Subcutaneous abdominal adipose tissue (tissue), 5 donors: ENCODE measurements around the gene STK39.

ENCODE experiments used
- H3K27ac ChIP-seq: one replicate; pipeline ENCODE4 v1.7.0; 2013; ENCODE audit warnings: low read depth, mild to moderate bottlenecking, inconsistent platforms, low read length, moderate library complexity
- H3K27me3 ChIP-seq, 5 donors: one replicate each; pipeline ENCODE4 v1.7.0; 2013; ENCODE audit warnings: low read length in 5 of 5, inconsistent platforms in 1 of 5; ENCODE audit not compliant: control insufficient read depth in 5 of 5, insufficient read depth in 4 of 5
- H3K36me3 ChIP-seq, 5 donors: one replicate each; pipeline ENCODE4 v1.7.0; 2013; ENCODE audit warnings: low read length in 5 of 5; ENCODE audit not compliant: control insufficient read depth in 5 of 5, insufficient read depth in 5 of 5
- H3K4me1 ChIP-seq, 5 donors: one replicate each; pipeline ENCODE4 v1.7.0; 2013; ENCODE audit warnings: low read length in 5 of 5, mild to moderate bottlenecking in 3 of 5, moderate library complexity in 1 of 5; ENCODE audit not compliant: control insufficient read depth in 5 of 5, insufficient read depth in 5 of 5
- H3K4me3 ChIP-seq, 5 donors: one replicate each; pipeline ENCODE4 v1.7.0; 2013; ENCODE audit warnings: low read length in 5 of 5, low read depth in 1 of 5
- H3K9ac ChIP-seq, 5 donors: one replicate each; pipeline ENCODE4 v1.7.0; 2013; ENCODE audit warnings: low read length in 5 of 5, mild to moderate bottlenecking in 4 of 5, moderate library complexity in 3 of 5
- H3K9me3 ChIP-seq, 5 donors: one replicate each; pipeline ENCODE4 v1.7.0; 2013; ENCODE audit warnings: low read length in 5 of 5; ENCODE audit not compliant: control insufficient read depth in 5 of 5
- donor health status: healthy.
- donor health status: healthy.
- donor health status: healthy.
- donor health status: healthy.
- donor health status: healthy.

Gene STK39

DNA sequence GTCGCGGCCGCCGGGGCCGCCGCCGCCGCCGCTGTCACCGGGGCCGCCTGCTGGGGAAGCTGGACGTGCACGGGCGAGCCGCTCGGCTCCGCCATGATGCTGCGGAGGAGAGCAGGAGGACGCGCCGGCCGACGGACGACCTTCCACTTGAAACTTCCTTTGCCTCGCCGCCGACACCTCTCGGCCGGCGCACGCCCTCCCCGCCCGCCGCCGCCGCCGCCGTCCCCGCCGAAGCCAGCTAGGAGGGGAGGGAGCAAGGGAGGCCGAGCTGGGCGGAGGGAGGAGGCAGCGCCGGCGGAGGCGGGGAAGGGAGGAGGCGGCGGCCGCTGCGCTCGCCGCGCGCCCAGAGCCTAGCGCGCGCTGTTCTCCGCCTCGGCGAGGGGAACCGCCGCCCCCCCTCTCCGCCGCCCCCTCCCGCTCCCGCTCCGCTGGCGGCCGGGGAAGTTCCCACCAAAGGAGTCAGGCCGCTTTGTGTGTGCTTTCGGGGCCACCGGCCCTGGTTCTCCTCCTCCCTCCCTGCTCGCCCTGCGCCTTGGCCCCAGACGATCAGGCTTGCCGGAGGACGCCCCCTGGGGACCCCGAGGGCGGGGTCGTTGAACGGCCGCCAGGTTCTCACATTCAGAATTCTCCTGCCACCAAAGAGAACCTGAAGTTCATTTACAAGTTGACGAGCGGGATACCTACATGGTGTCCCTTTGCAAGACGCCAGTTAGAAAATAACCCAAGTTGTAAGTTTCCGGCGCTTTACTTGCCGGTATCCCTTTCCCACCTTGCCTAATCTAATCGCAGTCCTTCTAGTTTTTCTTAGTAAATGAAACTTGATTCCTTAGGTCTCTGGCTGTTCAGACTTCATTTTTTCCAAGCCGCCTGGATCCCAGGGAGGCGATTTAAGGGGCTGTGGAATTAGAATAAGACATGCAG is at the start of gene STK39:
Gene STK39, minus strand, starts transcription at position 255 of the 921 bp plus-strand sequence. Its CDS starts 160 bp downstream, at position 95.
- peak within 1 kb of the TSS; percentile 8 to 73 (median 60) for H3K9ac ChIP-seq
- H3K4me3 ChIP-seq: peak within 1 kb of the TSS; percentile 58 to 76 (median 75)
- peaks cover 0 to 25% (median 15%) of the 10 kb centered on the region in 5 donors for H3K4me1 ChIP-seq
- no peaks in the 10 kb centered on the region for H3K9me3 ChIP-seq
- no peaks in the 10 kb centered on the region for H3K36me3 ChIP-seq
- peak within 1 kb of the TSS; percentile 62 for H3K27ac ChIP-seq
- no peaks in the 10 kb centered on the region for H3K27me3 ChIP-seq

DNA sequence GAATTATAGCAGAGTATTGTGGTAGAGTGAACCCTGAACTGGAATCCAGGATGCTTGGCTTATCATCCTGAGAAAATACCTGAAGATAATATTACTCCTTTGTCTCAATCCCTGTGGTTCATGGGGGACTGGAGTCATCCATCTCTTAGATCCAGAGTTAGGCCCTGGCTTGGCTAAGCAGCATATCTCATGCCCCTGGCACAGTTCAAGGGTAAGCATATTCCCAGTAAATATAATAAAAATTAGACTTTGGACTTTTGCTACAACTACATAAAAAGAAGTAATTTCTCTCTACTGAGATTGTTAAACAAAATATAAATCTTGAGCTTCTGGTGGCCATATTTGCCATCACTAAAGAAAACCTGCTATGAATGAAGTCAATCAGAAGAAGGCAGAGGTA is 47.7 kb upstream of the STK39 start:
- no peak overlapping the region for H3K27ac ChIP-seq
- no peaks in the 10 kb centered on the region for H3K27me3 ChIP-seq
- H3K4me3 ChIP-seq: no peak overlapping the region
- H3K9ac ChIP-seq: no peak overlapping the region
- no peaks in the 10 kb centered on the region for H3K9me3 ChIP-seq
- H3K4me1 ChIP-seq: no peaks in the 10 kb centered on the region
- no peaks in the 10 kb centered on the region for H3K36me3 ChIP-seq

DNA sequence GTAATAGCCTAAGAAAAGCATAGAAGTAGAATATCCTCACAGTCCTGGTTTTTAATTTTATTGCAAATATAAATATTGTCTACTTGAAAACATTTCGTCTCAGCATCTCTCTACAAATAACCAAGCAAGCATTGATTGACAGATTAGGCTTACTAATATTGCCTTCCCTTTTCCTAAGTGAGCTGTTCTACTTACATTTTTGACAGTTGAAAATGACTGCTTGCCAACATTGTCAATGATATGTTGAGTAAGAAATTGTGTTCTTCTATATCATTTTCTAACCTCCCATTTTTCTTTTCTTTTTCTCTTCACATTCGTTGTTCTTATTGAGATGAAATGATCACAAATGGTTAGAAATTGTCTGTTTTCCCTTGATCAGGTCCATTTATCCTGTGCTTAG is 47.0 kb upstream of the STK39 start:
- Histone ChIP-seq H3K36me3 (no peaks in the 10 kb centered on the region), H3K9ac (no peak overlapping the region), H3K9me3 (no peaks in the 10 kb centered on the region), H3K4me1 (no peaks in the 10 kb centered on the region), H3K4me3 (no peak overlapping the region), H3K27ac (no peak overlapping the region), H3K27me3 (no peaks in the 10 kb centered on the region)

DNA sequence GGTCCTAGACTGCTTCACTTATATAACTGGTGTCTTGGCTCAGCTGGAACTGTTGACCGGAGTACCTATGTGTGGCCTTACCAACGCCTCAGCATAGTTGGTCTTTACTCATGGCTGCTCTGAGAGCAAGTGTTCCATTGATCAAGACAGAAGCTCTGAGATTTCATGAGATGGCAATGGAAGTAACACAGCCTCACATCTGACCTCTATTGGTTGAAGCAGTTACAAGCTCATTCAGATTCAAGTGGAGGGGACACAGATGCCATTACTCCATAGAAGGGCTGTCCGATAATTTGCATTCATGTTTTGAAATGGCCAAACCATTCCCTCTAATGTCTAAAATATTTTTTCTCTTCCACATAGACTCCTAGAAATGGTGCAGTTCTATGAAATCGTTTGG is 46.4 kb upstream of the STK39 start:
- no peaks in the 10 kb centered on the region for H3K4me1 ChIP-seq
- H3K27me3 ChIP-seq: no peaks in the 10 kb centered on the region
- H3K9me3 ChIP-seq: no peaks in the 10 kb centered on the region
- H3K27ac ChIP-seq: no peak overlapping the region
- H3K9ac ChIP-seq: no peak overlapping the region
- H3K36me3 ChIP-seq: no peaks in the 10 kb centered on the region
- no peak overlapping the region for H3K4me3 ChIP-seq

DNA sequence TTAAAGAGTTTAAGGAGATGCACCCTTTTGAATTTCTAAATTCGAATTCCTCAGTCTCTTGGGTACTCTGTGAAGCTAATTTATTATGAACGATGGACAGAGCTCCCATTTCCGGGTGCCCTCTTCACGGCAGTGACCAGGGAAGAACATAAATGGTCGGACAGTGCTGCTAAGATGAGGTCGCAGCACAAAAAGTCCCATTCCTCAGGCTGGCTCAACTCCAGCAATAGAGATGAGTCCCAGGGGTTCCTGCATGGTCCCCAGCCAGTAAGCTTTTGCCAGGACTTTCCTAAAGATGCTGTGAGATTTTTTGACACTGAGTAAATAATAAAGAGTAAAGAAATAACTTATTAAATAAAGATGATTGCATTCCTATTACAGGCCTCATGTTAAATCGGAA is 43.0 kb upstream of the STK39 start:
- Histone ChIP-seq H3K27me3 (no peaks in the 10 kb centered on the region), H3K4me3 (no peak overlapping the region), H3K36me3 (no peaks in the 10 kb centered on the region), H3K27ac (no peak overlapping the region), H3K4me1 (no peaks in the 10 kb centered on the region), H3K9ac (no peak overlapping the region), H3K9me3 (no peaks in the 10 kb centered on the region)

DNA sequence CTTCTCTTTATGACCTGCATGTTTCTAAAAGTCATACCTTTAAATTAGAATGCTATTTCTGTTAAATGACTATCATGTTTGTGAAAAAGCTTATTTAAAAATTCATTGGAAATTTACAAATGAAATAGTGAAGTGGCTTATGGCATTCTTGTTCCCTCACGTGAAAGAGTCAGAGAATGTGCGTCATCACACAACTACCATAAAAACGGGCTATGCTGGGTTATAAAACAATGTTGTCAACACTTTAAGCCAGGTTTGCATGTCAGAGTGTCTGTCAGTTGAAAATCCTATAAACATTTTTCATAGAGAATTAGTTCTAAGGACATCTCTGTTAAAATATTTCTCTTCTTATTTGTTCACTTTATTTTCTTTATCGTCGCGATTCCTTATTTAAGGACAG is 42.5 kb upstream of the STK39 start:
- H3K9ac ChIP-seq: no peak overlapping the region
- no peak overlapping the region for H3K27ac ChIP-seq
- H3K4me1 ChIP-seq: no peaks in the 10 kb centered on the region
- no peaks in the 10 kb centered on the region for H3K9me3 ChIP-seq
- H3K27me3 ChIP-seq: no peaks in the 10 kb centered on the region
- no peak overlapping the region for H3K4me3 ChIP-seq
- H3K36me3 ChIP-seq: no peaks in the 10 kb centered on the region

DNA sequence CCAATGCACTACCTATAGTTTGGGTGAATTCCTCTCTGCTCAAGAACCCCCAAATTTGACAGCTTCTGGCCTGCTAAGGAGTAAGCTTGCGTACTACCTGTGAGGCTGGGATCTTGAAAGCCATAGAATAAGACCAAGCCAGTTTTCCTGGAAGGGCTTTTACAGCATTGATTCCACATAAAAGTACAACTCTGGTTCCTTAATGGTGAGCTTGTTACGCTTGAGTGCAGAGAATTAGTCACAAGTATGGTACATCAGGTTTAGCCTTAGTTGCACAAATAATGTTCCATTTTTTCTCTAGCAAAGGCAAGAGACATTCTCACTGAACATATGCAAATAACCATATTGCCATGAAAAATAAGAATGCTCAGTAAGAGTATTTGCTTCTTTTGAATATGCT is 39.1 kb upstream of the STK39 start:
- Histone ChIP-seq H3K36me3 (no peaks in the 10 kb centered on the region), H3K27ac (no peak overlapping the region), H3K4me1 (peaks cover 0 to 14% (median 10%) of the 10 kb centered on the region in 5 donors), H3K4me3 (no peak overlapping the region), H3K9me3 (no peaks in the 10 kb centered on the region), H3K27me3 (no peaks in the 10 kb centered on the region), H3K9ac (no peak overlapping the region)

DNA sequence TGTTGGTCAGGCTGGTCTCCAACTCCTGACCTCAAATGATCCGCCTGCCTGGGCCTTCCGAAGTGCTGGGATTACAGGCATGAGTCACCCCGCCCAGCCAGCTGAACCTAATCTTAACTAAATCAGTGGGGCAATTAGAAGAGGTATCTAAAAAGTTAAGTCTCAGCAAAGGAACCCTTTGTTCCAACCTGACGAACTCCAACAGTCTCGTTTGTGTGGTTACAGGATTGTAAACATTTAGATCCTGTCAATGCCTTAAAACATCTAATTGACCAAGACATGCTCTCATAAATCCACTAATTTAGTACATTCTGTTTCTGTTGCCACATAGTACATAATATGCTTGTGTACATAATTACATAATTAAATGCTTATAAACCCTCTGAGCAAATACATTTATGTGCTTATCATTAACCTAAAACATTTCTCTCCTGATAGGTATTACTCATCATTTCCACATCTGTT is 31.1 kb upstream of the STK39 start:
- Histone ChIP-seq H3K27me3 (no peaks in the 10 kb centered on the region), H3K27ac (no peak overlapping the region), H3K9ac (no peak overlapping the region), H3K4me1 (peaks cover 0 to 14% (median 10%) of the 10 kb centered on the region in 5 donors), H3K9me3 (no peaks in the 10 kb centered on the region), H3K4me3 (no peak overlapping the region), H3K36me3 (no peaks in the 10 kb centered on the region)

DNA sequence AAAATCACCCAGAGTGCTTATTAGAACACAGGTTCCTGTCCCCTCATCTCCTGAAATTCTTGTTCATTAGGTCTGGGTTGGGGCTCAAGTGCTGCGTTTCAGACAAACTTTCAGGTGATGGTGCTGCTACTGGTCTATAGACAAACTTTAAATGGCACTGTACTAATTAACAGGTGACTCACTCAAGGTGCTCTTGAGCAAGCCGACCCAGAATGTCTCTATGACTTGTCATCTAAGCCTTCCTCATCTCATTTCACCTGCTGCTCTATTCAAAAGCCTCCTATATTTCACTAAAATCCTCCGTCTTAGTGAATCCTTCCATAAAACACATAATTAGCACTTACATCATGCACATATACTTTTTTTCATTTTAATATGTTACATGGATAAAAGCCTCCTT is 29.9 kb upstream of the STK39 start:
- no peaks in the 10 kb centered on the region for H3K9me3 ChIP-seq
- no peaks in the 10 kb centered on the region for H3K36me3 ChIP-seq
- no peaks in the 10 kb centered on the region for H3K27me3 ChIP-seq
- no peak overlapping the region for H3K9ac ChIP-seq
- H3K27ac ChIP-seq: no peak overlapping the region
- H3K4me3 ChIP-seq: no peak overlapping the region
- peaks cover 0 to 5% (median 4%) of the 10 kb centered on the region in 5 donors for H3K4me1 ChIP-seq

DNA sequence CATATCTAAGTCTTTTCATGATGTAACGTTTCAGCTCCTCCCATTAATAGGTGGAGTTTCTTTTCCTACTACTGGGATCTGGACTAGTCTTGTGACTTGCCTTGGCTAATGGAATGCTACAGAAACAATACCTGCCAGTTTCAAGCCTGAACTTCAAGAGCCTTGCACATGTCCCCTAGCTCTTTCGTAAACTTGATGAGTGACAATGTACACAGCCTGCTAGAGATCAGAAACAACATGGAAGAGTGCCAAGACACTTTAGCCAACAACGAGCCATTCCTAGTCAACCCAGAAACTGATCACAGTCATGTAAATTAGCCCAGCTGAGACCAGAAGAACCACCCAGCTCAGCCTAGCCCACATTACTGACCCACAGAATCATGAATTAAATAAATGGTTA is 24.8 kb upstream of the STK39 start:
- no peaks in the 10 kb centered on the region for H3K36me3 ChIP-seq
- no peaks in the 10 kb centered on the region for H3K4me1 ChIP-seq
- H3K9me3 ChIP-seq: no peaks in the 10 kb centered on the region
- H3K9ac ChIP-seq: no peak overlapping the region
- no peak overlapping the region for H3K27ac ChIP-seq
- H3K27me3 ChIP-seq: no peaks in the 10 kb centered on the region
- H3K4me3 ChIP-seq: no peak overlapping the region
